NCI-H1048 (cell line): ENCODE measurements around the gene CHRM4.

ENCODE experiments used
- DNase-seq: peaks from one replicate; lab custom pipeline; 2025; lab: John Stamatoyannopoulos, UW

Gene CHRM4

GRCh38 chr11:46391578-46392420 lies at the start of gene CHRM4:
Gene CHRM4 (minus strand): TSS chr11:46391776. CDS start chr11:46386557, 5,219 bp downstream.
- no peak for DNase-seq

GRCh38 chr11:46438211-46438610 lies 46.6 kb upstream of the CHRM4 start:
- DNase-seq = no peak

- DNase-seq = no peak
Observed at GRCh38 chr11:46437122-46437689, 45.6 kb upstream of the CHRM4 start.

GRCh38 chr11:46436113-46436512 lies 44.5 kb upstream of the CHRM4 start:
- no peak for DNase-seq

GRCh38 chr11:46435679-46436078 lies 44.1 kb upstream of the CHRM4 start:
- no peak for DNase-seq

- DNase-seq = no peak
Observed at GRCh38 chr11:46431211-46431610, 39.6 kb upstream of the CHRM4 start.

GRCh38 chr11:46429717-46430116 lies 38.1 kb upstream of the CHRM4 start:
- DNase-seq = no peak

GRCh38 chr11:46427364-46427763 lies 35.8 kb upstream of the CHRM4 start:
- DNase-seq = no peak

GRCh38 chr11:46426233-46426991 lies 34.8 kb upstream of the CHRM4 start:
- DNase-seq = no peak

GRCh38 chr11:46422588-46422987 lies 31.0 kb upstream of the CHRM4 start:
- no peak for DNase-seq

- no peak for DNase-seq
Observed at GRCh38 chr11:46421257-46421880, 29.8 kb upstream of the CHRM4 start.

- DNase-seq = no peak
Observed at GRCh38 chr11:46420513-46420912, 28.9 kb upstream of the CHRM4 start.

- no peak for DNase-seq
Observed at GRCh38 chr11:46418751-46419150, 27.2 kb upstream of the CHRM4 start.

- DNase-seq = no peak
Observed at GRCh38 chr11:46417711-46418110, 26.1 kb upstream of the CHRM4 start.

- DNase-seq = no peak
Observed at GRCh38 chr11:46414879-46415278, 23.3 kb upstream of the CHRM4 start.

GRCh38 chr11:46414466-46414796 lies 22.9 kb upstream of the CHRM4 start:
- no peak for DNase-seq

GRCh38 chr11:46413760-46414465 lies 22.3 kb upstream of the CHRM4 start:
- DNase-seq = no peak

- no peak for DNase-seq
Observed at GRCh38 chr11:46410021-46410420, 18.4 kb upstream of the CHRM4 start.

- DNase-seq = no peak
Observed at GRCh38 chr11:46408407-46408986, 16.9 kb upstream of the CHRM4 start.

- DNase-seq = no peak
Observed at GRCh38 chr11:46407635-46408034, 16.1 kb upstream of the CHRM4 start.

GRCh38 chr11:46404476-46405017 lies 13.0 kb upstream of the CHRM4 start:
- DNase-seq = no peak
